ENCODE data around the gene RFLNA.

DNA sequence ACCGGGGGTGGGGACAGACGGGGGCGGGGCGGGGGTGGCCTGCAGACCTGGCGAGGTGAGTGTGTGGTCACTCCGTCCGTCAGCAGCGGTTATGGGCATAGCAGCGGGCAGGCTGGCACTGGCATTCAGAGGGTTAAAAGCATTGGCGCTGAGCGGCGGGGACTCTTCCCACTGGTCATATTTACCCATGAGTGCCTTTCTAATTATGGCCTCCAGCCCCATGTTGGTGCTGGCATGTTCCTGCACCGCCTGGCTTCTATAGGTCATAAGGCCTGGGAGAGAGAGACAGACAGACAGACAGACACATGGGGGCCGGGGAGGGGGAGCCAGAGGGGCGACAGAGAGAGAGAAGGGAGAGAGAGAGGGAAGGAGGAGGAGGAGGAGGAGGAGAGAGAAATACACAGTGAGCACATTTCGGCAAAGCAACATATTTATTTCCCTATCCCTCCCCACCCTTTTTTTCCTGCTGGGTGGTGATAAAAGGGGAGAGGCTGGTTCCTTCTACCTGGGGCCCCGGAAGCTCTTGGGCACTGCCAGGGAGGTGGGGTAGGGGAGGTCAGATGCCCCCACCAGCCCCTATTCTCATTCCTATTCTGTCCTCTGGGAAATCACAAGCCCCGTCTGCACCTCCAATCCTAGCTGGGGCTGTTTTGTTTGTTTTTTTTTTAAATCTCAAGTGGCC is 32.6 kb downstream of the RFLNA start:
- TF ChIP-seq CTCF (IDR thresholded peaks at IDR 0.05): no peak
- TF ChIP-seq POLR2A (IDR thresholded peaks at IDR 0.05): no peak

Data from uterus (tissue), 2 donors.